H1 (cell line): ENCODE measurements around the gene ATP6V1C2.

ENCODE experiments used
- ATF2 ChIP-seq: IDR thresholded peaks from 2 replicates; pipeline ENCODE4 v1.6.1; 2012; ENCODE audit warnings: low read length, inconsistent platforms
- BRCA1 ChIP-seq: IDR thresholded peaks from 2 replicates; pipeline ENCODE4 v1.6.1; 2012; ENCODE audit warnings: low read depth, low read length, improper control_type of control experiment
- CTCF ChIP-seq, 3 experiments: IDR thresholded peaks; 1 replicate in 2 of 3; 2 replicates in 1 of 3; pipeline versions ENCODE4 v1.5.1 to v1.6.1; 2011; ENCODE audit warnings: low read length in 3 of 3, mild to moderate bottlenecking in 3 of 3, inconsistent platforms in 2 of 3, low read depth in 1 of 3, moderate library complexity in 1 of 3; ENCODE audit not compliant: insufficient read depth in 1 of 3; ENCODE audit errors: control extremely low read depth in 1 of 3
- EGR1 ChIP-seq: IDR thresholded peaks from 2 replicates; pipeline ENCODE4 v1.6.1; 2011; ENCODE audit warnings: low read depth, low read length, borderline replicate concordance
- MAX ChIP-seq: IDR thresholded peaks from 2 replicates; pipeline ENCODE4 v1.6.1; 2012; ENCODE audit warnings: inconsistent platforms
- PHF8 ChIP-seq: fragments of 200-600 bp; sonication (generic); conservative IDR thresholded peaks from 2 replicates; pipeline ENCODE4 v1.7.1; 2012; ENCODE audit warnings: low read depth, mild to moderate bottlenecking, inconsistent platforms, low read length, moderate library complexity
- POLR2A ChIP-seq, 2 experiments: IDR thresholded peaks; 1 replicate in 1 of 2; 2 replicates in 1 of 2; pipeline ENCODE4 v1.6.1; 2011; ENCODE audit warnings: low read depth in 2 of 2, low read length in 2 of 2, mild to moderate bottlenecking in 2 of 2; ENCODE audit errors: control extremely low read depth in 1 of 2
- POLR2AphosphoS5 ChIP-seq: IDR thresholded peaks from 2 replicates; pipeline ENCODE4 v1.6.1; 2011; ENCODE audit warnings: low read depth, low read length
- RFX5 ChIP-seq: IDR thresholded peaks from 2 replicates; pipeline ENCODE4 v1.6.1; 2011; ENCODE audit warnings: low read depth, low read length, improper control_type of control experiment, borderline replicate concordance
- YY1 ChIP-seq: IDR thresholded peaks from 2 replicates; pipeline ENCODE4 v1.6.1; 2011; ENCODE audit warnings: low read depth, mild to moderate bottlenecking, low read length

- TF ChIP-seq YY1 (no peak), CTCF (IDR thresholded peaks at IDR 0.05; ENCODE audit: control extremely low read depth in 1 of 3, insufficient read depth in 1 of 3, low read depth in 1 of 3, low read length in 3 of 3) (no peak), EGR1 (no peak), POLR2AphosphoS5 (no peak), RFX5 (no peak), BRCA1 (no peak), POLR2A (IDR thresholded peaks at IDR 0.05; ENCODE audit: control extremely low read depth in 1 of 2, low read depth in 2 of 2, low read length in 2 of 2) (no peak), ATF2 (no peak), MAX (no peak), PHF8 (no peak)
These were observed 111.6 kb downstream of the ATP6V1C2 start for GRCh38 chr2:10833021-10833420.
